ENCODE measurements around the gene SPNS2. TPM values are rescaled to one million over a fixed set of nuclear protein-coding genes. Genes with fewer than 3 reads are reported as not detected.

SPNS2 gene
- total RNA-seq, 1 experiment from 2014 or later: 2.6 TPM

GRCh38 chr17:4559139-4559791 is 60.6 kb downstream of the SPNS2 start:
- H3F3A ChIP-seq (ENCODE audit: low read length, unreplicated experiment): no peaks in the 10 kb centered on the region
- ChIA-PET CTCF (no interaction called here), POLR2A (ENCODE audit: unreplicated experiment) (no interaction called here)
- H3K27me3 ChIP-seq (ENCODE audit: low read length): no peaks in the 10 kb centered on the region
- H3K9me2 ChIP-seq (replicated peaks; ENCODE audit: low read length): no peaks in the 10 kb centered on the region
- H3K4me2 ChIP-seq (ENCODE audit: low read length): no peak overlapping the region
- ATAC-seq (no peak), DNase-seq (no peak)
- intact Hi-C loops (cut with micrococcal nuclease): no loop called here
- no TSS peak for BruUV-seq (replicated peaks)
- no peak overlapping the region for H3K4me3 ChIP-seq (ENCODE audit: low read length)
- no peaks in the 10 kb centered on the region; the same call in 1 of the 2 replicates for H3K4me1 ChIP-seq (ENCODE audit: insufficient read depth, low read length)
- peaks cover 9% of the 10 kb centered on the region for H3K79me2 ChIP-seq (ENCODE audit: low read length)
- no peak overlapping the region for H2AFZ ChIP-seq (ENCODE audit: low read length)
- TF ChIP-seq EZH2 (IDR thresholded peaks at IDR 0.05; ENCODE audit: low read length, unreplicated experiment) (no peak), EZH2phosphoT487 (IDR thresholded peaks at IDR 0.05; ENCODE audit: borderline replicate concordance, low read length) (no peak), CTCF (conservative IDR thresholded peaks at IDR 0.05; ENCODE audit: low read depth, low read length) (no peak)
- no peaks in the 10 kb centered on the region for H3K36me3 ChIP-seq (ENCODE audit: low read depth, low read length)
- no peaks in the 10 kb centered on the region for H4K20me1 ChIP-seq (ENCODE audit: low read length)
- no peaks in the 10 kb centered on the region for H3K9me3 ChIP-seq (ENCODE audit: low read length)
- no peak overlapping the region for H3K9ac ChIP-seq (ENCODE audit: low read length)
- H3K27ac ChIP-seq (ENCODE audit: low read length): no peak overlapping the region

GRCh38 chr17:4559966-4560365 is 61.3 kb downstream of the SPNS2 start:
- intact Hi-C loops (cut with micrococcal nuclease): no loop called here

More at GRCh38 chr17:4559966-4560365, 61.3 kb downstream of the SPNS2 start:
- ATAC-seq (no peak), DNase-seq (no peak)
- no peaks in the 10 kb centered on the region for H3F3A ChIP-seq (ENCODE audit: low read length, unreplicated experiment)
- H3K9me3 ChIP-seq (ENCODE audit: low read length): no peaks in the 10 kb centered on the region
- POLR2A ChIA-PET (ENCODE audit: unreplicated experiment): no interaction called here
- H3K4me2 ChIP-seq (ENCODE audit: low read length): no peak overlapping the region
- H3K9me2 ChIP-seq (replicated peaks; ENCODE audit: low read length): no peaks in the 10 kb centered on the region
- CTCF ChIA-PET: no interaction called here
- H3K79me2 ChIP-seq (ENCODE audit: low read length): peaks cover 2% of the 10 kb centered on the region
- TF ChIP-seq CTCF (conservative IDR thresholded peaks at IDR 0.05; ENCODE audit: low read depth, low read length) (no peak), EZH2phosphoT487 (IDR thresholded peaks at IDR 0.05; ENCODE audit: borderline replicate concordance, low read length) (no peak), EZH2 (IDR thresholded peaks at IDR 0.05; ENCODE audit: low read length, unreplicated experiment) (no peak)
- H2AFZ ChIP-seq (ENCODE audit: low read length): no peak overlapping the region
- no peak overlapping the region for H3K27ac ChIP-seq (ENCODE audit: low read length)
- H3K4me3 ChIP-seq (ENCODE audit: low read length): no peak overlapping the region
- no peaks in the 10 kb centered on the region for H4K20me1 ChIP-seq (ENCODE audit: low read length)
- no peaks in the 10 kb centered on the region; the same call in 1 of the 2 replicates for H3K4me1 ChIP-seq (ENCODE audit: insufficient read depth, low read length)
- no peak overlapping the region for H3K9ac ChIP-seq (ENCODE audit: low read length)
- BruUV-seq (replicated peaks): no TSS peak
- H3K36me3 ChIP-seq (ENCODE audit: low read depth, low read length): no peaks in the 10 kb centered on the region
- H3K27me3 ChIP-seq (ENCODE audit: low read length): no peaks in the 10 kb centered on the region
